ENCODE data around the gene PALLD. TPM values are rescaled to one million over a fixed set of nuclear protein-coding genes. Genes with fewer than 3 reads are reported as not detected.

PALLD gene
- total and polyA plus RNA-seq, 12 donors: 30.3 to 203 (median 90.5) TPM

- Histone ChIP-seq H3K4me1 (replicated peaks in 1 of 2) (no peaks in the 10 kb centered on the region), H3K36me3 (replicated peaks in 1 of 2) (no peaks in the 10 kb centered on the region), H3K9me3 (replicated peaks in 1 of 3) (no peaks in the 10 kb centered on the region), H3K4me3 (no peak overlapping the region), H3K27me3 (no peaks in the 10 kb centered on the region), H3K27ac (no peak overlapping the region)
- DNase-seq: no peak
- TF ChIP-seq CTCF (IDR thresholded peaks at IDR 0.05) (no peak), POLR2A (IDR thresholded peaks at IDR 0.05) (no peak)
- intact Hi-C loops (cut with DNase I): no loop called here
- WGBS, 4 donors: 79 to 86% (median 83%) methylated on average over 4 of the region's 4 CpGs
Observed at GRCh38 chr4:168531305-168531704, 34.5 kb downstream of the PALLD start.

- no peaks in the 10 kb centered on the region for H3K27me3 ChIP-seq
- no peak overlapping the region for H3K4me3 ChIP-seq
- intact Hi-C loops (cut with DNase I): no loop called here
- DNase-seq: no peak
- no peak overlapping the region for H3K27ac ChIP-seq
- no peaks in the 10 kb centered on the region for H3K36me3 ChIP-seq (replicated peaks in 1 of 2)
- WGBS, 4 donors: 61 to 92% (median 90%) methylated on average over 1 of the region's 1 CpG
- H3K4me1 ChIP-seq (replicated peaks in 1 of 2): no peaks in the 10 kb centered on the region
- TF ChIP-seq POLR2A (IDR thresholded peaks at IDR 0.05) (no peak), CTCF (IDR thresholded peaks at IDR 0.05) (no peak)
- no peaks in the 10 kb centered on the region for H3K9me3 ChIP-seq (replicated peaks in 1 of 3)
Observed at GRCh38 chr4:168534535-168534934, 37.7 kb downstream of the PALLD start.

- Histone ChIP-seq H3K27me3 (no peaks in the 10 kb centered on the region), H3K36me3 (replicated peaks in 1 of 2) (no peaks in the 10 kb centered on the region), H3K27ac (no peak overlapping the region), H3K9me3 (replicated peaks in 1 of 3) (no peaks in the 10 kb centered on the region), H3K4me3 (no peak overlapping the region), H3K4me1 (replicated peaks in 1 of 2) (no peaks in the 10 kb centered on the region)
- intact Hi-C loops (cut with DNase I): no loop called here
- no peak for DNase-seq
- WGBS, 4 donors: 65 to 75% (median 70%) methylated on average over 5 of the region's 5 CpGs
- TF ChIP-seq POLR2A (IDR thresholded peaks at IDR 0.05): no peak
- TF ChIP-seq CTCF (IDR thresholded peaks at IDR 0.05): no peak
Observed at GRCh38 chr4:168535689-168536088, 38.8 kb downstream of the PALLD start.

- TF ChIP-seq CTCF (IDR thresholded peaks at IDR 0.05): no peak
- TF ChIP-seq POLR2A (IDR thresholded peaks at IDR 0.05): no peak
- 72 to 79% (median 75%) methylated on average over 7 of the region's 7 CpGs for WGBS, 4 donors
- Histone ChIP-seq H3K4me1 (replicated peaks in 1 of 2) (no peaks in the 10 kb centered on the region), H3K27ac (no peak overlapping the region), H3K36me3 (replicated peaks in 1 of 2) (no peaks in the 10 kb centered on the region), H3K9me3 (replicated peaks in 1 of 3) (no peaks in the 10 kb centered on the region), H3K4me3 (no peak overlapping the region), H3K27me3 (no peaks in the 10 kb centered on the region)
- intact Hi-C loops (cut with DNase I): no loop called here
- DNase-seq: no peak
Observed at GRCh38 chr4:168536448-168536847, 39.6 kb downstream of the PALLD start.
